GM08714 (cell line): ENCODE measurements around the gene SIM2.
"Not testable (repeated sequence)": the region's sequence is repeated elsewhere in the genome, so short reads cannot be mapped to it uniquely, and the experiment has no call there.

ENCODE experiments used
- H3K4me3 ChIP-seq: fragments of 200-500 bp; sonication (Bioruptor generic); 2 replicates; pipeline ENCODE4 v1.5.1; 2014; ENCODE audit warnings: mild to moderate bottlenecking, low read length, inconsistent platforms
- ZNF274 ChIP-seq: IDR thresholded peaks from 2 replicates; pipeline ENCODE4 v1.6.1; 2012; ENCODE audit warnings: mild to moderate bottlenecking, low read depth, low read length

The SIM2 gene, protein sequence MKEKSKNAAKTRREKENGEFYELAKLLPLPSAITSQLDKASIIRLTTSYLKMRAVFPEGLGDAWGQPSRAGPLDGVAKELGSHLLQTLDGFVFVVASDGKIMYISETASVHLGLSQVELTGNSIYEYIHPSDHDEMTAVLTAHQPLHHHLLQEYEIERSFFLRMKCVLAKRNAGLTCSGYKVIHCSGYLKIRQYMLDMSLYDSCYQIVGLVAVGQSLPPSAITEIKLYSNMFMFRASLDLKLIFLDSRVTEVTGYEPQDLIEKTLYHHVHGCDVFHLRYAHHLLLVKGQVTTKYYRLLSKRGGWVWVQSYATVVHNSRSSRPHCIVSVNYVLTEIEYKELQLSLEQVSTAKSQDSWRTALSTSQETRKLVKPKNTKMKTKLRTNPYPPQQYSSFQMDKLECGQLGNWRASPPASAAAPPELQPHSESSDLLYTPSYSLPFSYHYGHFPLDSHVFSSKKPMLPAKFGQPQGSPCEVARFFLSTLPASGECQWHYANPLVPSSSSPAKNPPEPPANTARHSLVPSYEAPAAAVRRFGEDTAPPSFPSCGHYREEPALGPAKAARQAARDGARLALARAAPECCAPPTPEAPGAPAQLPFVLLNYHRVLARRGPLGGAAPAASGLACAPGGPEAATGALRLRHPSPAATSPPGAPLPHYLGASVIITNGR

DNA sequence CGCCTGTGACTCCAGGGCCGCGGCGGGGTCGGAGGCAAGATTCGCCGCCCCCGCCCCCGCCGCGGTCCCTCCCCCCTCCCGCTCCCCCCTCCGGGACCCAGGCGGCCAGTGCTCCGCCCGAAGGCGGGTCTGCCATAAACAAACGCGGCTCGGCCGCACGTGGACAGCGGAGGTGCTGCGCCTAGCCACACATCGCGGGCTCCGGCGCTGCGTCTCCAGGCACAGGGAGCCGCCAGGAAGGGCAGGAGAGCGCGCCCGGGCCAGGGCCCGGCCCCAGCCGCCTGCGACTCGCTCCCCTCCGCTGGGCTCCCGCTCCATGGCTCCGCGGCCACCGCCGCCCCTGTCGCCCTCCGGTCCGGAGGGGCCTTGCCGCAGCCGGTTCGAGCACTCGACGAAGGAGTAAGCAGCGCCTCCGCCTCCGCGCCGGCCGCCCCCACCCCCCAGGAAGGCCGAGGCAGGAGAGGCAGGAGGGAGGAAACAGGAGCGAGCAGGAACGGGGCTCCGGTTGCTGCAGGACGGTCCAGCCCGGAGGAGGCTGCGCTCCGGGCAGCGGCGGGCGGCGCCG lies at the start of gene SIM2:
SIM2 (plus strand) TSS at position 135 of the 565 bp plus-strand sequence. CDS start 632 bp downstream, outside the sequence.
- H3K4me3 ChIP-seq, result peak within 1 kb of the TSS; percentile 15
- TF ChIP-seq ZNF274, result no peak

DNA sequence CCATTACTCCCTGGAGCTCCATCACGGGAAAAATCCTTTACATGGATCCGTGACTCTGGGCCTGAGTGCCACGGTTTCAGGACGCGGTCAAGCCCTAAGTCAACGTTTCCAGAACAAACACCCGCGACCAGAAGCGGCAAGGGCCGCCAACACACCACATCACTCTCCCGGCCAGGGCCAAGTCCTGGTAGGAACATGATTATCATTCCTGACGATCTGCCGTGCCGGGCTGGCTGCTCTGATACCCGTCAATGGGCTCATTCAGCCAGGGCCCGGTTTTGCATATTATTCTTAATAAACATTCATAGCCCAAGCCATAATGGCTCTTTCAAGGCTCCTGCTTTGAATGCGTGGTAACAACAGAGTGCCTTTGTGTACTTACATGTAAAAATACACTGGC lies 44.6 kb upstream of the SIM2 start:
- TF ChIP-seq ZNF274, result no peak
- no peak overlapping the region for H3K4me3 ChIP-seq

DNA sequence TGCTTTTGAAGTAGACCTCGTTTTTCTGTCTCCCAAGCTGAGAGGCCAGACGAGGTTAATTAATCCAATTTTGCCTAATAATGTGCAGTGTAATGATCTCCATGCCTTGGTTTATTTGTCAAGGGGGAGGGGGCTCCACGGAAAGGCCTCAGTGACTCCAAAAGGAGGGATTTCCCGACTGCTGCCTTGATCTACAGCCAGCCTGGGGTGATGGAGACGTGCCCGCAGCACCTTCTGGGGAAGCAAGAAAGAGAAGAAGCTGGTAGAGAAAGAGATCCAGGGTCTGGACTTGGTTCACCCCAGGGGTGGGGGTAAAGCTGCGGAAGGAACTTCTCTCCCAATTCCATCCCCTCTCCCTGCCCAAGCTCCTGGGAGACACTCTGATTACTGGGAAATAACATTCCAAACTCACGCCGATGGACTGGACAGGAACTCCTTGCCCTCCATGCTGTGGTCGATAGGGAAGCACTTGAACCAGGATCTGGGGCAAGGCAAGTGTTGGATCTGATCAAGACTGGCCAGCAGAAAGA lies 44.1 kb upstream of the SIM2 start:
- no peak overlapping the region for H3K4me3 ChIP-seq
- TF ChIP-seq ZNF274, result no peak

DNA sequence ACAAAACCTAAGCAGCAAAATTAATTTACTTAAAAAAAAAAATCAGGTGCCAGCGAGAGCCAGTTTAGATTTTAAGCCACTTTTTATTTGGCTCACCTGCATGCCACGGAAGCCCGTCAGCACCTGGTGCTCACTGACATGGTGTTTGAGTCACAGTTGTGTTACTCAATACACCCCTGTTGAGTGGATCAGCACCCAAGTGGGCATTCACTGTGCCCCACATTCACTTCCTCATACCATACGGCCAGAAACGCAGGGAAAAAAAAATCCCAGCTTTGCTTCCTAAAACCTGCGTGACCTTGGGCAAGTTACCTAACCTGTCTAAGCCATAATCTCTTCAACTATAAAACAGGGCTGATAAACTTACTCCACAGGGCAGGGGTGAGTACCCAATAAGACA lies 42.8 kb upstream of the SIM2 start:
- no peak for TF ChIP-seq ZNF274
- no peak overlapping the region for H3K4me3 ChIP-seq

DNA sequence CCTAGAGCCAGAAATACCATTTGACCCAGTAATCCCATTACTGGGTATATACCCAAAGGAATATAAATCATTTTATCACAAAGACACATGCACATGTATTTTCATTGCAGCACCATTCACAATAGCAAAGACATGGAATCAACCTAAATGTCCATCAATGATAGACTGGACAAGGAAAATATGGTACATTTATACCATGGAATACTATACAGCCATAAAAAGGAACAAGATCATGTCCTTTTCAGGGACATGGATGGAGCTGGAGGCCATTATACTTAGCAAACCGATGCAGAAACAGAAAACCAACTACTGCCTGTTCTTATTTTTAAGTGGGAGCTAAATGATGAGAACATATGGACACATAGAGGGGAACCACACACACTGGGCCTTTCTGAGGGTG lies 41.6 kb upstream of the SIM2 start:
- not testable (repeated sequence) for H3K4me3 ChIP-seq

DNA sequence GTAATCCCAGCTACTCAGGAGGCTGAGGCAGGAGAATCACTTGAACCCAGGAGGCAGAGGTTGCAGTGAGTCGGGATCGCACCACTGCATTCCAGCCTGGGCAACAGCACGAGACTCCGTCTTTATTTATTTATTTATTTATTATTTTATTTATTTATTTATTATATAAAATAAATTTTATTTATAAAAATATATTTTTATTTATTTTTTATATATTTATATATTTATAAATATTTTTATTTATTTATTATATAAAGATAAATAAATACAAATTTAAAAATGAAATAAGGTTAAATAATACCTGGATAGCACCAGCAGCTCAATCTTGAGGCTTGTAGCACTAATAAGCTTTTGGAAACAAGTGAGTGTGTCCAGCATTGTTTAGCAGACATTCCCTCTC lies 40.9 kb upstream of the SIM2 start:
- no peak overlapping the region for H3K4me3 ChIP-seq
- no peak for TF ChIP-seq ZNF274

DNA sequence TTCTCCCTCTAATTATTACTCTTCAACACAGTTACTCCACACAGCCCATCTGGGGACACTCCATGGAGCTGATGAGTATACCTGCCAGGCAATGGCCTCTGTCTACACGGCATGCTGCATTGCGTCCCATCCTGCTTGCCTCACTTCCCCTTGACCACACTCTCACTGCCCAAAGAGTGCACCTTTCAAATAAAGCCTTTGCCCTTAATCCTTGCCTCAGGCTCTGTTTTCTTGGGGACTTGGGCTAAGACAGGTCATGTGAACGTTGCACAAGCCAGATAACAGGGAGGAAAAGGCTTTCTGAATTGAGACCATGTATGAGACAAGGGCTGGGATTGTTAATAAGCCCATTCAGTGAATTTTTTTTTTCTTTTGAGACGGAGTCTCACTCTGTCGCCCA lies 40.0 kb upstream of the SIM2 start:
- no peak for TF ChIP-seq ZNF274
- H3K4me3 ChIP-seq, result no peak overlapping the region

DNA sequence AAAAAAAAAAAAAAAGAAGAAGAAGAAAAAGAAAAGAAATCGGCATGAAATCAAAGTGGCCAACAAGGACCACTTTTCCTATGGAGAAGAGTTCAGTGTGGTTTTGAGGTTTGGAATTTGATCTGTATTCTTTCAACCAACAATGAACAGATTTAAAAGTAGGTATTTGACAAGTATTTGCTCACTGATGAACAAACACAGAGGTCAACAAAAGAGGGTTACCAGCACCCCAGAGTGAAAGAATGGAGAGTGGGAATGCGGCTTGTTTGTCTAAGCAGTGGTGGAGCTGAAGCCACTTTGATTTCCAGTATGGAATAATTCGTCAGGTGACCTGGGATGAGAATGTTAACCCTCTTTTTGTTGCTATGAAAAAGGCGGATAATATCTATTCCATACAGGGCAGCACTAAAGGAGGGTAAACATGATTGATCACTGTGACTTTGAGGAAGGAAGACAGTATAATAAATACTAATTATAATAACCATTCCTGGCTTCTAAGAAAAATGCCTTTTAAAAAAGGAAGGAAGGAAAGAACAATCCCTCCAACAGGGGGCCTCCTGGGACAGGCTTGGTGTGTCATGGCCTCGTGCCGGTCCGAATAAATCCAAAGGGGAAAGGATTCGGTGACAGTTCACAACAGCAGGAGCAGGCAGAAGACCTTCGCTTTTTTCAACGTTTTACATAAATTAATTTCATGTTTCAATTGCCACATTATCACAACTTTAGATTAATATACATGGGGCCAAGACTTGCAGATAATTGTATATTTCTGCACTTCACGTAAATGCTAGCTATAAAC lies 37.2 kb upstream of the SIM2 start:
- H3K4me3 ChIP-seq, result no peak overlapping the region

DNA sequence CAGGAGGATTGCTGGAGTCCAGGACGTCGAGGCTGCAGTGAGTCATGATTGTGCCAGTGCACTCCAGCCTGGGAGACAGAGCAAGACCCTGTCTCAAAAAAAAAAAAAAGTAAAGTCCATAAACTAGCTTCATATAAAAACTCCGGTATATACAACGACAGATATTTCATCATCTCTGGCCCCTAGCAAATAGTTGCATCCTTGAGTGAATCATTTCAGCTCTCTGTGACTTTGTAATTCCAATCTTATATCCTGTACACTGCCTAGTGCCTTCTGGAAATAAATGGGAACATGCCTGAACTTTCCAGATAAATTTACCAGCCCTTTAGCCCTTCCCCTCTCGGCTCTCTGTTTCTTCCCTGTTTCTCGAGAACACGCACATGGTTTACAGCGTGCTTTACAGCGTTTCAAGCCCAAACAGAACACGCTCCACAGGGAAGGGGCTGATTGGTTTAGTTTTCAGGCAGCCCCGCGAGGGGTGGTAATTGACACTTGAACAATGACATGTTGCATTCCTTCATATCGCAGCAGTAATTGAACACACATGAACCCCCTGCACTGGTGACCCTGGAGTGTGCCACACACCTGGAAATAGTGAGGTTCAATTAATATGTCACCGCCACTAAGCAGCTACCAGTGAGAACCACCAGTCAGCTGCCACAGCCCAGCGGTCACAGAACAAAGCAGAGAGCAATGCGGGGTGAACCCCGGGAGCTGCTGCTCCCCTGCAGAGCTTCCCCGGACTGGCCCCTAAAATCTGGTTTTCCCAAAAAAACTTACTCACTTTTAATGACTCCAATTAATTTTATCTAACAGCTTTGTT lies 35.7 kb upstream of the SIM2 start:
- H3K4me3 ChIP-seq, result no peak overlapping the region
- TF ChIP-seq ZNF274, result no peak

More for the DNA sequence above, 37.2 kb upstream of the SIM2 start:
- TF ChIP-seq ZNF274, result no peak

DNA sequence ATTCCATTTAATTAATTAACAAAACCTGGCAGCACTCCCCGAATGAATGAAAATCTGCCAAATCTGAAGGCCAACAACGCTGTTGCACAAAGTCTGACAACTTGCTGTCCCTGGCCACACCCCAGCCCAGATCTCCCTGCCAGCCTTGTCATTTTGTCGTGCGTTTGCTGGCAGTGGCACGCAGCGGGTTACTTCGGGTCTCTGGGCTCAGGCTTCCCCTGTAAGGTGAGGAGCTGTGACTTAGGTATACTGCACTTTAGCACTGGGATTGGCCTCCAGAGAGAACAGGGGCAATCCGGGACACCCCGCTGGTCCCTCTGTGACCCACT lies 34.3 kb upstream of the SIM2 start:
- no peak for TF ChIP-seq ZNF274
- no peak overlapping the region for H3K4me3 ChIP-seq

DNA sequence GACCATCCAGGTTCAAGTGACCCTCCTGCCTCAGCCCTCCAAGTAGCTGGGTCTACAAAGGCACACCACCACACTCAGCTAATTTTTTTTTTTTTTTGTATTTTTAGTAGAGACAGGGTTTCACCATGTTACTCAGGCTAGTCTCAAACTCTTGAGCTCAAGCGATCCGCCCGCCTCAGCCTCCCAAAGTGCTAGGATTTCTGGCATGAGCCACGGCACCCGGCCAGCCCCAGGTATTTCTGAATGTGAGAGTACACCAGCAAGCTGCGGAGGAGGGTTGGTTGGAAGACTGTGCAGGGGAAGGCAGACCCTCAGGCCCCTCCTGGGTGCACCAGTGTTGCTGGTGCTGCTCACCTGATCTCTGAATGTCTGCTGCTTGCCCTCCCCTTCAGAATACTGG lies 33.1 kb upstream of the SIM2 start:
- no peak for TF ChIP-seq ZNF274
- H3K4me3 ChIP-seq, result no peak overlapping the region

DNA sequence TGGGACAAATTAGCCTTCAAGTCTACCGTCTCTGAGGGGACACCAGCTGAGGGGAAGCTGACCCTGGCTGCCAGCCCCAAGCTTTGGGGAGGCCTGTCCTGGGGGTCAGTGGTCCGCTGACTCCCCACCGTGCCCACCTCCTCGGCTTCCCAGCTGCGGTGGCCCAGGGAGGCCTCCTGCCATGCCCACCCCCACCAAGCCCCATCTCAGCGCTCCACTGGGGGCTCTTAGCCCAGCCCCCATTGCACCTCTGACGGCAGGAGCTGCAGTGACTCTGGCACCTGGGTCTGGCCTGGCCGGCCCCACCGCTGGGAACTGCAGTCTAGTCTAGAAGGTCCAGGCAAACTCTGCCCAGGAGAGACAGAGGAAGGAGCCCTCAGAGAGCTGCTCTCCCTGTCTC lies 30.2 kb upstream of the SIM2 start:
- no peak for TF ChIP-seq ZNF274
- no peak overlapping the region for H3K4me3 ChIP-seq

DNA sequence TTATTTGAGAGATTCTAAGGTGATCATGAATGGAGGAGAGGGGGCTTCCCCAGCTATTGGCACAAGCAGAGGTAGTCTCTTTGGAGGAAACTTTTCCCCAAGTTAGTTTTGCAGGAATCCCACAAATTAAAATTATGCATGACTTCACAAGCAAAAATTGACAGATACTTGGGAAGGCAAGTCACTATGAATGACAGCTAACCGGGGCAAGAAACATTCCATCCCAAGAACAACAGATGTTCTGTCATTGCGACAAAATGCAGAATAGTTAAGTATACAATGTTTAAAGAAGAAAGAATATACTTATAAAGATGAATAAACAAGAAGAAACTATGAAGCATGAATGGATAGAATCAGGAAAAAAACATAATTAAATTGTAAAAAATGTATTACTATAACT lies 27.1 kb upstream of the SIM2 start:
- H3K4me3 ChIP-seq, result no peak overlapping the region
- no peak for TF ChIP-seq ZNF274

DNA sequence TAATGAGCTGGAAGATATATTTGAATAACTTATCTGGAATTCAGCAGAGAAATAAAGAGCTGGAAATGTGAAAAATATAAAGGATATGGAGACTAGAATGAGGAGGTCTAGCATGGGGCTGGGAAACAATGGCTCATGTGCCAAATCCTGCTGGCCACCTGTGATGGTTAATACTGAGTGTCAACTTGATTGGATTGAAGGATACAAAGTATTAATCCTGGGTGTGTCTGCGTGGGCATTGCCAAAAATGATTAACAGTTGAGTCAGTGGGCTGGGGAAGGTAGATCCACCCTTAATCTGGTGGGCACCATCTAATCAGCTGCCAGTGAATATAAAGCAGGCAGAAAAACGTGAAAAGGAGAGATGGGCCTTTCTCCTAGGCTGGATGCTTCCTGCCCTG lies 26.6 kb upstream of the SIM2 start:
- not testable (repeated sequence) for H3K4me3 ChIP-seq

DNA sequence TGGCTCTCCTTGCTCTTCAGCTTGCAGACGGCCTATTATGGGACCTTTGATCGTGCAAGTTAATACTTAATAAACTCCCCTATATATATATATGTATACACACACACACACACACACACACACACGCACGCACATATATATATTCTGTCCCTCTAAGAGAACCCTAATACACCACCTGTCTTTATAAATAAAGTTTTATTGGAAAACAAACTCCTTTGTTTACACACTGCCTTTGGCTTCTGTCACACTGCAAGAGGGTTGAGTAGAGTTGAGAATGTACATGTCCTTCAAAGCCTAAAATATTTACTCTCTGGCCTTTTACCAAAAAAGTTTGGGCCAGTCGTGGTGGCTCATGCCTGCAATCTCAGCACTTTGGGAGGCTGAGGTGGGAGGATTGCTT lies 26.2 kb upstream of the SIM2 start:
- H3K4me3 ChIP-seq, result no peak overlapping the region
- no peak for TF ChIP-seq ZNF274
